T-helper 2 cell (primary cell): ENCODE data around the gene NME8.
"Not testable (repeated sequence)": the region's sequence is repeated elsewhere in the genome, so short reads cannot be mapped to it uniquely, and the experiment has no call there.

Source experiments
- DNase-seq, 5 experiments: peaks; one replicate each; pipeline versions ENCODE4 v3.0.0 to v3.0.0-alpha.2; 2012 to 2022
- total RNA-seq, 2 donors: gene quantifications; one replicate each; lab custom pipeline; 2026; lab: John Stamatoyannopoulos, UW

The NME8 gene, protein sequence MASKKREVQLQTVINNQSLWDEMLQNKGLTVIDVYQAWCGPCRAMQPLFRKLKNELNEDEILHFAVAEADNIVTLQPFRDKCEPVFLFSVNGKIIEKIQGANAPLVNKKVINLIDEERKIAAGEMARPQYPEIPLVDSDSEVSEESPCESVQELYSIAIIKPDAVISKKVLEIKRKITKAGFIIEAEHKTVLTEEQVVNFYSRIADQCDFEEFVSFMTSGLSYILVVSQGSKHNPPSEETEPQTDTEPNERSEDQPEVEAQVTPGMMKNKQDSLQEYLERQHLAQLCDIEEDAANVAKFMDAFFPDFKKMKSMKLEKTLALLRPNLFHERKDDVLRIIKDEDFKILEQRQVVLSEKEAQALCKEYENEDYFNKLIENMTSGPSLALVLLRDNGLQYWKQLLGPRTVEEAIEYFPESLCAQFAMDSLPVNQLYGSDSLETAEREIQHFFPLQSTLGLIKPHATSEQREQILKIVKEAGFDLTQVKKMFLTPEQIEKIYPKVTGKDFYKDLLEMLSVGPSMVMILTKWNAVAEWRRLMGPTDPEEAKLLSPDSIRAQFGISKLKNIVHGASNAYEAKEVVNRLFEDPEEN
- 0 reads per million in 2 donors for total RNA-seq

DNA sequence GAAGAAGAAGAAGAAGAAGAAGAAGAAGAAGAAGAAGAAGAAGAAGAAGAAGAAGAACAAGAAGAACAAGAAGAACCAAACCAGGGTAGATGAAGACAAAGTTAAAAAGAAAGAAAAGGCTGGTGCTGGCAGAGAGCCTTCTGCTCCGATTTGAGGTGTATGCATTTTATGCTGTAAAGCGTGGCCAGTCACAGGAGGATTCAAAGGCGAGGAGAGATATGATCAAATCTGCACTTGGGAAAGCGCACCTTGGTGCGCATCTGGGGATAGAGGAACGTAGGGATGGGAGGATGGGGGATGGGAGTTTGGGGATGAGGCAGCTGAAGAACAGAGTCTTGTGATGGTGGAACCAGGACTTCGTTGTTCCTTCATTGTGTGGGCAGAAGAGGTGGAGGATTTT lies at the start of gene NME8:
TSS of gene NME8 (plus strand) at position 301 of the 400 bp plus-strand sequence. CDS start 1,670 bp downstream, outside the sequence.
- no peak for DNase-seq

DNA sequence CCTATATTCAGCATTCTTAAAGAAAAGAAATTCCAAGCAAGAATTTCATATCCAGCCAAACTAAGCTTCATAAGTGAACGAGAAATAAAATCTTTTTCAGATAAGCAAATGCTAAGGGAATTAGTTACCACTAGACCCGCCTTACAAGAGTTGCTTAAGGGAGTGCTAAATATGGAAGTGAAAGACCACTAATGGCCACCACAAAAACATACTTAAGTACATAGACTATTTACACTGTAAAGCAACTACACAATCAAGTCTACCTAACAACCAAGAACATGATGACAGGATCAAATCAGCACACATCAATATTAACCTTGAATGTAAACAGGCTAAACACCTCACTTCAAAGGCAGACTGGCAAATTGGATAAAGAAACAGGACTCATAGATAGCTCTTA lies 42.2 kb upstream of the NME8 start:
- no peak for DNase-seq

DNA sequence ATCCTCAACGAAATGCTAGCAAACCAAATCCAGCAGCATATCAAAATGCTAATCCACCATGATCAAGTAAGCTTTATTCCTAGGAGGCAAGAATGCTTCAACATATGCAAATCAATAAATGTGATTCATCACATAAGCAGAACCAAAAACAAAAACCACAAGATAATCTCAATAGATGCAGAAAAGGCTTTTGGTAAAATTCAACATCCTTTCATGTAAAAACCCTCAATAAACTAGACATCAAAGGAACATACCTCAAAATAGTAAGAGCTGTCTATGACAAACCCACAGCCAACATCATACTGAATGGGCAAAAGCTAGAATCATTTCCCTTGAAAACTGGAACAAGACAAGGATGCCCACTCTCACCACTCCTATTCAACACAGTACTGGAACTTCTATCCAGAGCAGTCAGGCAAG lies 36.2 kb upstream of the NME8 start:
- not testable (repeated sequence) for DNase-seq

DNA sequence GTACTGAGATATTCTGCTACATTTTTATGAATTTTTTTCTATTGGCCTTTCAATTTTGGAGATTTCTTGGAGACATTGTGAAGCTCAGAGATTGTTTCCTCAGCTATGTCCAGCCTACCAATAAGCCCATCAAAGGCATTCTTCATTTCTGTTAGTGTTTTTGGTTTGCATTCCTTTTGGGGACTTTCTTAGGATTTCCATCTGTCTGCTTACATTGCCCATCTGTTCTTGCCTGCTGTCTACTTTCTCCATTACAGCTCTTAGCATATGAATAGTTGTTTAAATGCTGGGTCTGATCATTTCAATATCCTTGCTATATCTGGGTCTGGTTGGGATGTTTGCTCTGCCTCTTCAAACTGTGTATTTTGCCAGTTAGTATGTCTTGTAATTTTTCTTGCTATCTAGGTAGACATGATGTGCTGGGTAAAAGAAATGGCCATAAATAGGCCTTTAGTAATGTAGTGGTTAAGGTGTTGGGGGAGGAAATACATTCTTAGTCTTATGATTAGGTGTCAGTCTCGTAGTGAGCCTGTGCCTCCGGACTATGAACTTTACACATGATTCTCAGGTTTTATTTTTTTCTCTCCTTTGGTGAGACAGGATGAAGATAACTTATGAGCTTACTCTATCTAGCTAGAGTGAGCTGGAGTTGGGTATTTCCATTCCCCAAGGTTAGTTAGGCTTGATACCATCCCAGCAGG lies 32.6 kb upstream of the NME8 start:
- no peak for DNase-seq

DNA sequence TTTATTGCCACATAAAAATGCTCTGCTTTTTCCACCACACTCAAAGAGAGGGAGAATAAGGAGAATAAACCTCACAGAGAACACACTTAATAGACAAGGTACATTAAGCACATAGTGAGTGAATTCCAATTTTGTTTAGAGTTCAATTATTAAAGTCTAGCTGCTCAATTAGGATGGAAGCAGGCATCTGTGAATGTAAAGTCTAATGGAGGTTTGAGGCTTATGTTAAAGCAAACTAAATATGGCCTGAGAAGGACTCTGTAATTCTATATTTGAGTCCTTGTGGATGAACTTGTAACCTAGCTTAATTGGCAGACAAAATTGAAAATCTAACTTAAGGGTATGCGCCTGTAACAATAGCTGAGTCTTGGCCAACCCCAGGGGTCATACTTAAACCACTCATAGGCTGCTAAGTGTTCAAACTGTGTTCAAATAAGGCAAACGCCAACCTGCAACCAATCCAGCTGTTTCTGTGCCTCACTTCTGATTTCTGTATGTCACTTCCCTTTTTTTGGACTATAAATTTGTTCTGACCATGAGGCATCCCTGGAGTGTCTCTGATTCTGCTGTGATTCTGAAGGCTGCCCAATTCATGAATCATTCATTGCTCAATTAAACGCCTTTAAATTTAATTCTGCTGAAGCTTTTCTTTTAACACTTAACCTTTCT lies 31.3 kb upstream of the NME8 start:
- no peak for DNase-seq

DNA sequence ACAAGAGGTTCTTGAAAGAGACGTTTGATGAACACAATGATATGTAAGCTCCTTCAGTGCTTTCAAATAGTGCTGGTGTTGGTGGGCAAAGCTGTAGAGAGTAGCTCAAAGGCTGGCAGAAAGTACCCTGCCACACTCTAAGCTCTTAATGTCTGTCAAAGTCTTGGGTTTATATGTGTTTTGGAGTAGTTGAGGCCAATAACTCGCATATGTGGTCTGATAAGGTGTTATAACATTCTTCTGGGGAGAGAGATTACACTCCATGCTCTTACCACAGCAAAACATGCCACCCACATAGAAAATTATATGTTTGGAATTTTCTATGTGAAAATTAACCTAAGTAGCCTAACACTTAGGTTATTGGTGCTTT lies 30.8 kb upstream of the NME8 start:
- DNase-seq: no peak

DNA sequence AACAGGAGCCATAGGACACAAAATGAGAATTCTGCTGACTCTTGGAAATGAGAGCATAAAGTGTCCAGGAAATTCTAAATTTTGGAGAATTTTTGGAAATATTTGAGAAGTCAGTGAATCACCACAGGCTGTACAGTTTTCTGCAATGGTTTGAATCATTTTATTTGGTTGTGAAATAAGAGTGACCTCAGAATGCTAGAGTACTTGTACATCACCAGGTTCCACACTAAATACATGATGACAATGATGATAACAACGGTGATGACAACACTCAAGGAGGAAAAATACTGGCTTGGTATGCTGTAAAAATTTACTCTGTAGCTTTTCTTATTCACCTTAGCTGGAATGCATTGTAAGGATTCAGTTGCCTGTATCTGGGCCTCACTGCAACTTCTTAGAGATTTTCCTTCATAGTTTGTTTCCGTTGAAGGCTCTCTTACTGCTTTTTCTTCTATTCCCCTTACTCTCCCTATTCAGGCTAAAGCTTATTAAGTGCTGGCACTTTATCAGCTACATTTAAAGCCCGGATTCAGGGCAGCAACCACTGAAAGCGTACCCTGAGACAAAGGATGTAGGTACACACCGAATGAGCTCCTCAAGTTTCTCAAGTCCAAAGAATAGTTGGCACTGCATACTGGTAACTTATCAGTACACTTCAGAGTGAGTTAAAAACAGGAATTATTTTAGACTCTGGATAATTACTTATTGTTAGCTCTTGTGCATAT lies 30.2 kb upstream of the NME8 start:
- no peak for DNase-seq

DNA sequence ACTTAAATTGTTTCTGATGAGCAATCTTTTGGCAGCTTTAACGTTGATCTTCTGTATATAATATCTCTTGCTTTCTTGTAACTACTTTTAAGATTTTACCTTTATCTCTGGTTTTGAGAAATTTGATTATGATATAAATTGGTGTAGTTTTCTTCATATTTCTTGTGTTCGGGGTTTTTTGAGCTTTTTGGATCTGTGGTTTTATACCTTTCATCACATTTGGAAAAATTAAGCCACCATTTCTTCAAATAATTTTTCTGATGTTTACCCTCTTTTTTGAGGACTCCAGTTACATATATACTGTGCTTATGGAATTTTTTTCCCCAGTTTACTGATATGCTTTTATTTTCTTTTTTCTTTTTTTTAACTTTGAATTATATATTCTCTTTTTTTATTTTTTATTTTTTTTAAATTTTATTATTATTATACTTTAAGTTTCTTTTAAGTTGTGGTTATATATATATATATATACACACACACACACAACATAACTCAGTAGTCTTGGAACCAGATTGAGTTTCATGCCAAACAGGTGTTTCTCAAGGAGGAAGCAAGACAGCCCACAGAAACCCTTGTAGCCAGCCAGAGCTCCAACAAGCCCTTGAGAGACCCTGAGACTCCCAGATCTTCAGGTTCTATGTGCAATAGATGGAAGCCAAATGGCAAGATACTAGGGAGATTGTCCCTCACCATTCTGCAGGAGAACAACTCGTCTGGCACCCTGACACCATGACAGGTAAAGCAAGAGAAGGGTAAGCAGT lies 27.5 kb upstream of the NME8 start:
- no peak for DNase-seq

DNA sequence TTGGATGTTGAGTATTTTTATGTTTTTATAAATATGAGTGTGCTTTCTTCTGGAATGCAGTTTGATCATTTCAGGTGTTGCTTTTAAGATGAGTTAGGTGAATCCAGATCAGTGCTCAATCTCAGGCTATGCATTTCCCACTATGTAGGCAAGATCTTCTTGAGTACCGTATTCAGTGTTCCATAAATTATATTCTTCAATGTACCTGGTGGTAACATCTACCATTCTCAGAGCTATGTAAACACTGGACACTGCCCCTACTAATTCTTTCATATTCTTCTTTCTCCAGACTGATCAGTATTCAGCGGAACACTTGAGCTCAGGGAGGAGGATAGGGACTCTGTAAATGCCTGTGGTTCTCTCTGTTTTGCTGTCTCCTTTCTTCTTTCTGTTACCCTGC lies 25.5 kb upstream of the NME8 start:
- no peak for DNase-seq

DNA sequence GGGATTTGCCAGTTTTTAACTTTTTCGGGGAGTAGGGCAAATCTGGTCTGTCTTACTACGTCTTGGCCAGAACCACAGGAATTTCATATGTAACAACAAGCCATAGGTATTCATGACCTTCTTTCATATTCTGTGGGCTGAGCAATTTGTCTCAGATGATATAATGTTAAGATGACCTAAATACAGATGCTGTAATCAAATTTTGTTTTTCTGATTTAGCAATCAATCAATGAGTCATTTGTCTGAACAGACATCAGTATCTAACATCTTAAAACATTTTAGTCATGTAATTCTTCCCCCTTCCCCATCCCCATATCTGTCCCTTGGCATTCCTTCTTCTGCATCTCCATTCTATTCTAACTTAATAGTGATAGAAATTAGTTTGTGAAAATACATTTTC lies 24.8 kb upstream of the NME8 start:
- DNase-seq: no peak

DNA sequence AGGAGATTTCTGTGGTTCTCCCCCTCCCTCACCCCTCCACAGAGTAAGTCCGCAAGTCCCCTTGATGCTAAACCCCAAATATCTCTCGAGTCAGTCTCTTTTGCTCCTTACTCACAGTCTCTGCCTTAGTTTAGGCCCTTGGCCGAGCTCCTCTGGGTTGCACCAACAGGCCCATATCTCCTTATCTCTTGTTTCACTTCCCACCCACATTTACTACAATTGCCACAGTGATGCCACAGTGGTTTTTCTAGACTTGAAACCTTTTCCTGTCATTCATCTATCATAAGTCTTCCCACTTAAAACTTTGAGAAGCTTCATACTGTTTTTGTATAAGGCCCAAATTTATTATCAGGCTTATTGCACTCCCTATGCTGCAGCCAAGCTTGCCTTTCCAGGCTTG lies 23.4 kb upstream of the NME8 start:
- DNase-seq: peak in 1 of 5 experiments; percentile 28

DNA sequence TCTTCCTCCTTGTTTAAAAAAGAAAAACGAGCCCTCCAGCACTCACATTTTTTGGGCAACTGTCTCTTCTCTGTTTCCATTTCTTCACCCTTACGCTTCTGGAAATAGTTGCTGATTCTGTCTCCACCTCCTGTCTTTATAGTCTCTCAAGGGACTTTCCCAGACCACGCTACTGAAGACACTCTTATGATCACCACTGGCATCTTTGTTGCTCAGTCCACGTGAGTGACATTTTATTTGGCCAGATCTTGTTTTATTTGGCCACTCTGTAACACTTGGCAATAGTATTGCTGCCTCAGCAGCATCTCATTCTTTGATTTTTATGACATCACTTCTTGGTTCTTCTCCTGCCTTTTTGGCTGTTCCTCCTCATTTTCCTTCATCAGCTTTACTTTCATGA lies 21.6 kb upstream of the NME8 start:
- no peak for DNase-seq

DNA sequence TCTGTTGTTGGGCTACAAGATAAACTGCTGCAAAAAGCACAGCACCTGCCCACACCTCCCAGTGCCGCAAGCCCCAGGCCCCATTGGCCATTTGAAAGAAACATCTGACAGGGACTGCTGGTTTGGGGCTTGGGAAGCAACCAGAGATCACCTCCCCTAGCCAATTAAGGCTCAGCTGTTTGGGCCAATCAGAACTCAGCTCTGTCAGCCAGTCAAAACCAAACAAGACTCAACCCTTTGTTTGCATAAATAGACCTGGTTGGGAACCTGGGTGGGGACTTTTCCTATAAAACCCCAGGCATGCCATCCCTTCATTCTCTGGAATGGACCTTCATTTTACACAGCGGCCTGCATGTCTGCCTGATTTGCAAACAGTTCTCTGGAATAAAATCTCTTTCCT lies 17.2 kb upstream of the NME8 start:
- no peak for DNase-seq

DNA sequence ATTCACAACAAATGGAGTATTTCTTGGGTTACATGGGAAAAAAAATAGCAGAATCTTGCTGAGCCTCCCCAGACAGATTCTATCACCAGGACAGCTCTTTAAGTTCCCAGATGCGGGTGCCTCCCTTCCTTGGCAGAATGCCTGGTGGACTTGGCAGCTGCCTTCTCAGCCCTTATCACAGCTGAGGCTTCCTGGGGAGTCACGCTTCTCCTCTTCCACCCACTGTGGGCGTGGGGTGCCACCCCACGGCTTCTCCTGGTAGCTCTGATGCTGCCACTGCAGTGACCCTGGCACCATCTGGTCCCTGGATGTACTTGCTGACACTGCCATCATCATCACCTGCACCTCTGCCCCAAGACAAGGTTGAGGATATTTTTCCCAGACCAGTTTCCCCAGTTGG lies 16.2 kb upstream of the NME8 start:
- DNase-seq: no peak

DNA sequence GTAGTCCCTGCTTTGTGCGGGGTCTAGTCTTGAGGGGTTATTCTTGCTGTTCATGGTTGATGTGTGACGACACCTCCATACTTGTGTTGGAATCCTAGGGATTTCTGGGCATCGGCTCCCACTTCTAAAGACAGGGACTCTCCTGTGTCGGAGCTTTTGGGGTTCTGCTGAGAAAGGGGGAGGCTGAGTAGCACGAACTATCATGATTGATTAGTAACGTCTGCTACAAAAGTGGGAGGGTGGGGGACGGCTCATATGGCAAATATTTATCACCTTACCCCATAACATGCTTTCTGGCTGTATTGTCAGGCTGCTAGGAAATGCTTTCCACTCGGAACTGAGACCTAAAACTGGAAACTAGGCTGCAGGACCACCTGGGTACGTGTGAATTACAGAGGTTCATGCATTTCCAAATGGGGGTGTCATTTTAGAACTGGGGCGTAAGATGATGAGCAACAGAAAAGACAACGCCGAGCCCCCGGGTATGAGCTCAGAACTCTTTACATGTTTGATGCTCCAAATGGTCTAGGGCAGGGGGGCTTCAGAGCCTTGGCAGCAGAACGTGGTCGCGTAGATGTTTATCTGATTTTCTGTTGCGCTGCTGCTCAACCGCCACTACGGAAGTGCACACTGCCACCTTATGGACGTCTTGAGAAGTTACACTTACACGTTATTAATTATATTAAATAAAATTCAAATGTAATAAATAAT lies 15.1 kb upstream of the NME8 start:
- DNase-seq: peak in 2 of 5 experiments; percentile 8 to 58

DNA sequence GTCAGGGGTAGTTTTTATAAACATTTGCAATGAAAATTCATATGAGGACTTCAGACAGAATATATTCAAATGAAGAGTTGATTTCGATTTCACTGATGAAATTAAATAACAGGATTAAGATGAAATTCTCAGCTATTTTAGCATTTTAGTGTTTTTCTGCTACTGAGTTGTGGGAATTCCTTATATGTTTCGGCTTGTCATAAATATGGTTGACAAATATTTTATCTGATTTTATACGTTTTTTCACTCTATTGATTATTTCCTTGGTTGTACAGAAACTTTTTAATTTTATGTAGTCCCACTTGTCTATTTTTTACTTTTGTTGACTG lies 14.6 kb upstream of the NME8 start:
- no peak for DNase-seq

DNA sequence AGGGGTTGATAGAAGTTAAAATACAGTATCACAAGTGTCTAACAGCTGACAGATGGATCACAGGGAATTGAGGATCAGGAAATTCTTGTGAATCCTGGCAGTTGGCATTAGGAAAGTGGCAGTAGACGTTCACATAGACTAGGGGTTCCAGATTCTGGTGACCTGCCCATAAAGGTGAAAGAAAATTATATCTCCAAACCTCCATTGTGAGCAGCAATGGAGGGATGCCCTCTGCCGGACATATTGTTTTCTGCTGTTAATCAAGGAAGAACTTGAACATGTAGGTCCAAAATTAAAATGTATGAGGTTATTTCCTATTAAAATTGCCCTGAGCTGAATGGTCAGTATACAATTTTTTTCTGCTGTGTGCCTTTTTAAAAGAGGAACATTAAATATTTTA lies 5.1 kb downstream of the NME8 start:
- no peak for DNase-seq

DNA sequence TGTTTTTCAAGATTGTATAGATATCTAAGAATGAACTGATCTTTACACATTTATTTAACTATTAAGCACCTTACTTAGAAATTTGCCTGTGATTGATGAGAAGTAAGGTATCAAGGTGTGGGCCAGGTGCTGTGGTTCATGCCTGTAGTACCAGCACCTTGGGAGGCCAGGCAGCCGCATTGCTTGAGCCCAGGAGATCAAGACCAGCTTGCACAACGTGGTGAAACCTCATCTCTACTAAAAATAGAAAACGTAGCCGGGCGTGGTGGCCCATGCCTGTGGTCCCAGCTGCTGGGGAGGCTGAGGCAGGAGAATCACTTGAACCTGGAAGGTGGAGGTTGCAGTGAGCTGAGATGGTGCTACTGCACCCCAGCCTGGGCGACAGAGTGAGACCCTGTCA lies 33.7 kb downstream of the NME8 start:
- no peak for DNase-seq

DNA sequence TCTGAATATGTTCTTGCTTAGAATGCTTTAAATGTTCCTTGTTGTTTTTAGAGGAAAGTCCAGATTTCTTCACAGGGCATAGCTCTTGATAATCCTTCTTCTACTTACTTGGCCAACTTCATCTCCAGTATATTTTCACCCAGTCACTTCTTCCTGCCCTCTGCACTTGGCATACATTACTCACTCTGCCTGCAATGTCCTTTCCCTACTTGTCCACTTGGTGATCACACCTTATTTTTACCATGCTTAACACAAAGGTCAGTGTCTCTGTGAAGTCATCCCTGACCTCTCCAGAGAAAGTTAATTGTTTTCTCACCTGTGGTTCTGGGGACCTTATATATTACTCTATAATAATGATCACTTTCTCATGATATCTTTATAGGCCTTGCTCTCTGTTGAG lies 45.0 kb downstream of the NME8 start:
- DNase-seq: no peak

DNA sequence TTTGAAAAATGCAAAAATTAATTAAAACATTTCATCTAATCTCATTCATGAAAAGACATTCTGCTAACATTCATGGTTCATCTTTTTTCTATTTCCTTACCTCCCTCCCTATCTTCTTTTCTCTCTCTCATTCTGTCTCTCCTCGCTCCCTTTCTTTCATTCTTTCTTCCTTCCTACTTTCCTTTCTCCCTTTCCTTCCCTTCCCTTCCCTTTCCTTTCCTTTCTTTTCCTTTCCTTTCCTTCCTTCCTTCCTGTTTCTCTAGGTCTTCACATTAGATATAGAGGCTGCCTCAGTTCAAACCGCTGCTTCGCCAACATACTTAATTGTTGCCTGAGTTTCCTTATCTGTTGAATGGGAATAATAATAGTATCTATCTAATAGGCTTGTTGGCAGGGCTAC lies 46.3 kb downstream of the NME8 start:
- no peak for DNase-seq

DNA sequence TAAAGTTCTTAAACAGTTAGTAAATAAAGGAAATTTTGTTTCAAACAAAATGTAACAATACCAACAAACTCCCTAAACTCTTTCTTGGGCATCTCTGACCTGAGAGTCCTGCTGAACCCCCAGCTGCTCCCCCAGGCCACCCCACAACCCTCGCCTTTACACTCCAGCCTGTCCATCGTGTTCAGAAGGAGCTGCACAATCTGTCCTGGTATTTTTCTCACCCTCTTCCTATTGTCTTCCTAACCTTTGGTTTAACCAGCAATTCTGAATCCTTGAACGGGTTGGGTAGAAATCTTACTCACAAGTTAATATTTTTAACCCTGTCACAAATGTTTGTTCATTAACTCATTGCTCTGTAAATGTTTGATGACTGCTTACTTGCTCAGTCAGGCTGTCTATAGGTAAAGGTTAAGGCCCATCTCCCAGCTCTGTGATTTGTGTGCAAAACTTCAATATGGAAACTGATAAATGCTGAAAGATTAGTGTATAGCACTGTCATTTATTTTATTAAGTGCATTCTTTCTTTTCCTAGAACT lies 51.4 kb downstream of the NME8 start:
- DNase-seq: no peak
